GM19468 (cell line): Measurements from ENCODE around the gene ROS1.
"Not testable (repeated sequence)": the region's sequence is repeated elsewhere in the genome, so short reads cannot be mapped to it uniquely, and the experiment has no call there.

Source experiments
- ATAC-seq: cut with Tn5 transposase; IDR thresholded peaks from one replicate; pipeline ENCODE4 v1.9.1; 2021; ENCODE audit warnings: mild to moderate bottlenecking, moderate library complexity, moderate number of reproducible peaks; ENCODE audit not compliant: unreplicated experiment; ENCODE audit errors: extremely low read depth

The ROS1 gene

DNA sequence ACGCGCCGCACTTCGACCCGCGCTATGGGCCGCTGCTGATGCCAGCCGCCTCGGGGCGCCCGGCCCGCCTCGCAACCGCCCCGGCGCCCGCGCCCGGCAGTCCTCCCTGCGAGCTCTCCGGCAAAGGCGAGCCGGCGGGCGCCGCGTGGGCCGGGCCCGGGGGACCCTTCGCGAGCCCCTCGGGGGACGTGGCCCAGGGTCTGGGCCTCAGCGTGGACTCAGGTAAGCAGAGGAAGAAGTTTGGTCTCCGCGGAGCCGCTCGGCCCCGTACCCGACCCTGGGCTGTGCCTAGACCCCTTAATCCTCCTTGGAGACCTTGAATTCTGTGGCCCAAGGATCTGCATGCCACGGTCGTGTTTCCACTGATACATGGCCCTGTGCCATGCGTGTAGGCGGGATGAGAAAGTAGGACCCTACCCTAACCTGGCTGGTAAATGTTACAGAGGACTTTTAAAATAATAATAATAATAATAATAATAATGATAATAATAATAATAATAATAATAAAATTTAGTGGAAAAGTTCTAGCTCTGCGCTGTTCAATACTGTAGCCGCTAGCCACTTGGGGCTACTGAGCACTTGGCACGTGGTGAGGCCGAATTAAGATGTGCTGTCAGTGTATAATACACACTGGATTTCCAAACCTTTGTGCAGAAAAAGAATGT lies 154.8 kb downstream of the ROS1 start:
- no peak for ATAC-seq

DNA sequence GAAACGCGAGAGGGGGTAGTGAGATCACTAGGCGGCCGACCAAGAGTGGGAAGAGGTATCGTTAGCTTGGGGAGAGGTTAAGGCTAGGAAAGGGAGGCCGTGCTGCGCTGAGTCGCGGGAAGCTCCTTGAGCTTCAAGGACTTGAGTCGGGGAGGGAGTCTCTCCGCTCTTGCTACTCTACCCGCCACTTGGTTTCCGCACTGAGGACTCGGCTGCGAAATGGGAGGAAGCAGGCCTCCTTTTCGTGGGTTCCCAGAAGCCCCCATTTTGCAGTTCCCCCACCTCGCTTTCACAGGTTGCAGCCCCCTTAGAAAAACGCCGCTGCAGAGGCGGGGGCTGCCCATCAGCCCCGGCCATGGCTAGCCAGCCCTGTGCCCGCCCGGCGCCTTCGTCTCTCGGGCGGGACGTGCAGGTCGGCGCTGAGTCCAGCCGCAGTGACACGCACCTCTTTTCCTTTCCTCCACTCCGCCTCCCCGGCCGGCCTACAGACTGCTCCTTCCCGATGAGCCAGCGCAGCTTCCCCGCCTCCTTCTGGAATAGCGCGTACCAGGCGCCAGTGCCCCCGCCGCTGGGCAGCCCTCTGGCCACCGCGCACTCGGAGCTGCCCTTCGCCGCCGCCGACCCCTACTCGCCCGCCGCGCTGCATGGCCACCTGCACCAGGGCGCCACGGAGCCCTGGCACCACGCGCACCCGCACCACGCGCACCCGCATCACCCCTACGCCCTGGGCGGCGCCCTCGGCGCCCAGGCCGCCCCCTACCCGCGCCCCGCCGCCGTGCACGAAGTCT lies 155.5 kb downstream of the ROS1 start:
- ATAC-seq: no peak

DNA sequence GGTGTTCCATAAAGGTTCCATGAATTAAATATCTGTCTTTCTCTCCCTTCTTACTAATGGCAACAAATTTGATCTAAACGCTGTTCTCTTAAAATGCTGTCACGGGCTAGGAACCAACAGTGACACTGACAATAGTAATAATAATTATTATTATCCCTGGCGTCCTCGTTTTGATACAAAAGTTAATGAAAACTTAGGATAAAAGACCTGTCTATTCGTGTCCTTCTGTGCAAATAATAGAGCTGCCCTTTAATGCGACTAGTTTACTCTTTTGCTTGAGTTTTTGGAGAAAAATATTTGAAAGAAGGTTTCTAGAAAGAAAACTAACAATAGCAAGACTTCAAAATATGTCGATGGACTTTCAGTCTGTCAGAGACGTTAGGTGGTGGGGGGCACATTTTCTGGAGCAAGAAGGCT lies 156.1 kb downstream of the ROS1 start:
- ATAC-seq: no peak

DNA sequence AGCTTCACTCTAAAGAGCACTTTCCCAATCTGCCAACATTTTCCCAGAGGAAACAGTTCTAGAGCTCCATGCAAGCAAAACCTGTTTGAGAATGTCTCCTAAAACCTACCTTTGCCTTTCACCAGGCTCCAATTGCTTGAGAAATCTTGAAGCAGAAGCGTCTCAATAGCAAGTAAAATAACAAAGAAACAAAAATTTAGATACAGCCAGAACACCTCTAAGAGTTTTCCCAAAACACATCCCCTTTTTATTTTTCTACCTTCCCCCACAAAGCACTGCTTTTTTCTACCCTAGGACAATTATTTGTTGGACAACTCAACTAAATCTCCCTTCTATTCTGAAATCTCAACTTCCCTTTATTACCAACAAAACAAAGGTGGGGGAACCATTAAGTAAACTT lies 156.8 kb downstream of the ROS1 start:
- no peak for ATAC-seq

DNA sequence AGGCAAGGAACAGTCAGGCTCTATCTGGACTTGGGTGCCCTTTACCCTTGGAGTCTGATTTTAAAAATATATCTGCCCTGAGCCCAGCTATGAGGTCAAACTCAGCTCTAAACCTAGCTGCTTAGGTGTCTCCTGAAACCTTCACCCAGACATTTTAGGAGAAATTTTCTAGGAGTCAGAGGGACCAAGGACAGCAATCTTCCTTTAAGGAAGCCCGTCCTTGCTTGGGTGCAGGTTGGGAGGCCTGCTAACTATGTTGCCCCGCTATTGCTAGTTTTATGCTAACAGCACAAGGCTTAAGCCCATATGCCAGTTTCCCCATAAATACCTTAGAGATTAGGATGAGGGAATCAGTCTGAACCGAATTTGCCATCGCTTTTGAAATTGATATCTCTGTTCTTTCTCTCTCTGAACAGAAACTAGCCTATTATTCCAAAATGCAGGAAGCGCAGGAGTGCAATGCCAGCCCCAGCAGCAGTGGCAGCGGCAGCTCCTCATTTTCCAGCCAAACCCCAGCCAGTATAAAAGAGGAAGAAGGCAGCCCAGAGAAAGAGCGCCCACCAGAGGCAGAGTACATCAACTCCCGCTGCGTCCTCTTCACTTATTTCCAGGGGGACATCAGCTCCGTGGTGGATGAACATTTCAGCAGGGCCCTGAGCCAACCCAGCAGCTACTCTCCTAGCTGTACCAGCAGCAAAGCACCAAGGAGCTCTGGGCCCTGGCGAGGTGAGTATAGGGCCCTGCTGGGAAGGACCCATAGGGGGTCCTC lies 157.8 kb downstream of the ROS1 start:
- ATAC-seq: no peak

DNA sequence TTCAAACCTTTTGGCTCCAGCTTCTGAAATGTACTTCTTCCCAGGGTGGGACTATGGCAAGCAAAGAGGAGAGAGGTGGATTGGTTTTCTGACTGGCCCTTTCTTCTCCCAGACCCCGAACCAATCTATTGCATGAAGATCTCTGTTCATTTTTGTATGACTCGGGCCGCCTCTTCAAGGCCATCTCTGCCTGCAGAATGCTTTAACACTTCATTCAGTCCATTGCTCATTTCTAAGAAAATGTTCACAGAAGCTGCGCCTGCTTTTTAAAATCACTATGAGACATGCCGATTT lies 158.7 kb downstream of the ROS1 start:
- ATAC-seq: no peak

DNA sequence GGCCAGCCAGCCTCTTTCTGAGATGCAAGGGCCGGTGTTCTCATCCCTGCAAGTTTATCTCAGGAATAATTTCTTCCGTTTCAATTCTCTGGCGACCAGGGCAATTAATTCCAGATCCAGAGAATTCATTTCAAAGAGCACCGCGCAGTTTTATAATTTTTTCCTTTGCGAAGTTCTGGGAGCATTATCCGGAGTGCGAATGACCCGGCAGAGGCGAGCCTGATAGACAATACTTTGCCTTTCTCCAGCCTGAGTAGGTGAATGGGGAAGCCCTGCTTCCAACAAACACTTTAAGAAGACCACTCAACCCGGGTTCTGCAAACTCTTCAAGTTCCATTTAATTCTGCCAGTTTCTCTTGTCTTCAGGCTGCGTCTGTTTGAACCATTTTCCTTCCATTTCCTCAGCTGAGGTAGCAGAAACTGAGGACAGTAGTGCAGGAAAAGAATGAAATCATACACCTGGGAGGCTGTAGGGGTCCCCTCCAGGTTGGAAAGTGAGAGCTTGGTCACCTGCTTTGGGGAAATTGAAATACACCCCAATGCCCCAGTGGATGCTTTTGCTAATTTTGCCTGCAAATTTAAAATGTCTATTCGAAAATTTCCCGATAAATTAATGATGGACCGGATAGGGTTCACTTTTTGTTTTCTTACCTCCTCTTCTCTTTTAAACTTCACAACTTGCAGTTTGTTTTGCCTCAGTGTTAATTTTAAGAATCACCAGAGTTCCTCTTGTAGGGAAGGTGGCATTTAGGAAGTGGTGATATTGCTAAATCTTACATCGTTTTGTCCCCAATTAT lies 159.3 kb downstream of the ROS1 start:
- ATAC-seq: no peak

DNA sequence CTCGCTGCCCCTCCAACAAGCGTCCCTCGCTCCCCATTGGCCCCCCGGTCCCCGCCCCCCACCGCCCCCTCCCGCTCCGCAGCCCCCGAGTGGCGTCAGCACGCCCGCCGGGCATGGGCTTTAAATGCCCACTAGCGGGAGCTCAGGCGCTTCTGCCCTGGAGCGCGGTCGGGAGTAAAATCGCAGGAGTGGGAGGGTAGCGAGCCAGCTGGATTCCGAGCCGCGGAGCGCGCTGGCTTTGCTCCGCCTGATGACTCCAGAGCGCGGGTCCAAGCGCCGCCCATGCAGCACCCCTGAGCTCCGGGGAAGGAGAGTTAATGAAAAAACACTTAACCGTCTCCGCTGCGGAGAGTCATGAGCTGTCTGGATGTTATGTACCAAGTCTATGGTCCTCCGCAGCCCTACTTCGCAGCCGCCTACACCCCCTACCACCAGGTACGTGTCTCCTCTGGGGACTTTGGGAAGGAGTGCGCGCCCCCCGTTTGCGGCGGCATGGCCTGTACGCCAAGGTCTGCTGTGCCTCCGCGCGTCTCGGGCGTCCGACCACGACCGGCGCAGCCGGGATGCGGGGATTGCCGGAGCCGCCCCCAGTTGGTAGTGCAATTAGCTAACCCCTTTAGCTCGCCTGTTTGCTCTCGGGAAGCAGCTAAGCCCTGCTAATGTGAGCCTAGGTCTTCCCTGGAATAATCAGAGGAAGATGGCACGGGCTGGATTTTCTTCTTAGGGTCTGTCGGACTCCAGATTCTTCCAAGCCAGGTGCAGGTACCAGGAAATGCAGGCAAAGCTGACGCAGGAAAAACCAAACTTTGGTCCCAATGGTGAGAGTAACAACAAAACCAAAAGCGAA lies 160.1 kb downstream of the ROS1 start, which contains the start of gene VGLL2:
Gene VGLL2, plus strand, starts transcription at position 149 of the 847 bp plus-strand sequence. Its CDS starts 206 bp downstream, at position 355.
- ATAC-seq: no peak

DNA sequence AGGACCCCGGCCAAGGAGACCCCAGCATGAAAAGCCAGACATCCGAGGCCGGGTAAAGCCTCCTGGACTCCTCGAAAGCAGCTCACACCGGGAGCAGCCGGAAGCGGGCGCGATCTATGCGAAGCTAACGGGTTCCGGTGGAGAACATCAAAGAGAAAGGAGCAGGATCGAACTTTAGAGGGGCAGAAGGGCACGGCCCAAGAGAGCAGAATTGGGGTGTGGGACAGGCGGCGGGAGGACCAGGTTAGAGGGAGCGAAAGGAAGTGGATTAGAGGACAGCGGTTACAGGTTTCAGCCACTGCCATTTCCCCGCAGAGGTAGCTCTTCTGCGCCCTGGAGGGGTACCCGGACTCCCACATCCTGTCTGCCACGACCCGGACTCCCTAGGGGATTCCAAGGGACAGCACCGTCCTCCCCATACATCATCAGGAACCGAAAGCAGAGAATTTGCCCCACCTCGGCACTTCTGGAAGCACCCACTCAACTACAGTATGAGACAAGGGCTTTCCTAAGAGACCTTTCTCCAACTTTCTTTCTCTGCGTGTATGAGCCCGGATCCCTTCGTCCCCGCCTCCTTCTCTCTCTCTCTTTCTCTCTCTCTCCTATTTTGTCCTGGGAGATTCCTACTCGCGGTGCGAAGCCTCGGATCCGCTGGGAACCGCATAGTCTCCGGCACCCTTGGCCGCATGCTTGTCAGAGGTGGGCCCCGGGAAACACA lies 160.9 kb downstream of the ROS1 start:
- ATAC-seq: no peak

DNA sequence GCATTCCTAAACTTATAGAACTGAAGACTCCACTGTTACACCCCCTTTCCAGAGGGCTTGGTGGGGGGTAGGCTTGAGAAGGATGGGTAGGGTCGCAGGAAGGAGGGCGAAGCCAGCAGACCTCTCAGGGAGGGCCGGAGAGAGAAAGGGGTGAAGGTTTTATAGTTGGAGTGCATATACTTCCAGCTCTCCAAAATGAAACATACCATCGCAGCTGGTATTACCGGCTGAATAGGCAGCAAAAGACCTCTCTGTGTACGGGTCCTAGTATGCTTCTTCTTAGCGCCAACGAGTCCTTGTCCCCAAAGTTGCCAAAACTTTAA lies 161.4 kb downstream of the ROS1 start:
- ATAC-seq: no peak

DNA sequence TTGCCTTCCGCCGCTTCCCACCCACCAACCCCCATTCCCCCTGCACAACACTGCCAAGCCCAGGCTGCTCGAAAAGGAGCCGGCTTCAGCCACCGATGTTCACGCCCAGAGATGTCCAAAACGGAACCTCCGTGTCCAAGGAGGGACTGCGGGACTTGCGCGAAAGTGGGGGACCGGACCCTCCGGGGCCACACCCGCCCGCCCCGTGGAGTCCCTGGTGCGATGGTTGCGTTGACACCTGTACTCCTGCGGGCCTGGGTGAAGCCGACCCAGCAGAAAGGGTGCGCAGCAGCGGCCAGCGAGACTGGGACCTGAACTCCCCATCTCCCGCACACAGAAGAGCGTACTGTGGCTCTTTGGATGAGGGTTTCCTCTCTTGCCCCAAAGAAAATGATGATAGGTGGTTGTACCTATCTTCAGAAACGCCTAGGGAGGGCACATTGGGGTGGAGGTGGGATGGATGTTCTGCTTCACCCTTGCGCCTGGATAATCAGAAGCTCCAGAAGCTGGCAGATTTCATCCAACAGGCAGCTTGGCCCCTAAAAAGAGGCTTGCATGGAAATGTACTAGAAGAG lies 162.3 kb downstream of the ROS1 start:
- ATAC-seq: no peak

DNA sequence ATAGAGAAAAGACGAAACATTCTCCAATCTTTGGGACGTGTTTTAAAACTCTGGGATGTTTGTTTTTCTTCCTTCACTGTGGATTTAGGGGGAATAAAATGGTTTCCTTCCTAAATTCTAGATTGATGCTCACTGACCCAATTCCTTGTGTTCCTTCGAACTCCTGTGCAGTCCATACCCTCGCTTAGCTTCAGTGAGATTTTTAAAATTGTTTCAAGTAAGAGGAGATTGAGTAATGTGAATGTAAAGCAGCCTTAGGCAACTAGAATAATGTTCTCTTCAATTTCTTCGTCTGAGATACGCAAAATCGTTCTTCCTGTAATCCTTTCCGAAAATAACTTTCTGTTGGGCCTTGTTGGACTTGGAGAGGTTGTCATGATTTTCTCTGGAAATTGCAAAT lies 162.9 kb downstream of the ROS1 start:
- ATAC-seq: no peak

DNA sequence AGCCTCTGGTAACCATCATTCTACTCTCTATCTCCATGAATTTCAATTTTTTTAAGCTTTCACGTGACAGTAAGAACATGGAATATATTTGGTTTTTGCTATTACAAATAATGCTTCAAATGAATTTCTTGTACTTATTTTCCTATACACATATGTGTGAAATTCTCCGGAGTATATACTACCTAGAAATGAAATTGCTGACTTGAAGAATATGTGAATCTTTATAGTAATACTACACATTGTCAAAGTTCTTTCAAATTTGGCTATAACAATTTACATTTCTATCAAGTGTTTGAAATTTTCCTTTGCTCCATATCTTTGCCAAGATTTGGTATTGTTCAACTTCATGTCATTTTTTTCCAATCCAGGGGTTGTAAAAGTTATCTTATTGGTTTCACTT lies 172.0 kb downstream of the ROS1 start:
- no peak for ATAC-seq

DNA sequence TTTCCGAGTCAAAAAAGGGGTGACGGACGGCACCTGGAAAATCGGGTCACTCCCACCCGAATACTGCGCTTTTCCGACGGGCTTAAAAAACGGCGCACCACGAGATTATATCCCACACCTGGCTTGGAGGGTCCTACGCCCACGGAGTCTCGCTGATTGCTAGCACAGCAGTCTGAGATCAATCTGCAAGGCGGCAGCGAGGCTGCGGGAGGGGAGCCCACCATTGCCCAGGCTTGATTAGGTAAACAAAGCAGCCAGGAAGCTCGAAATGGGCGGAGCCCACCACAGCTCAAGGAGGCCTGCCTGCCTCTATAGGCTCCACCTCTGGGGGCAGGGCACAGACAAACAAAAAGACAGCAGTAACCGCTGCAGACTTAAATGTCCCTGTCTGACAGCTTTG lies 180.8 kb downstream of the ROS1 start:
- ATAC-seq: not testable (repeated sequence)

DNA sequence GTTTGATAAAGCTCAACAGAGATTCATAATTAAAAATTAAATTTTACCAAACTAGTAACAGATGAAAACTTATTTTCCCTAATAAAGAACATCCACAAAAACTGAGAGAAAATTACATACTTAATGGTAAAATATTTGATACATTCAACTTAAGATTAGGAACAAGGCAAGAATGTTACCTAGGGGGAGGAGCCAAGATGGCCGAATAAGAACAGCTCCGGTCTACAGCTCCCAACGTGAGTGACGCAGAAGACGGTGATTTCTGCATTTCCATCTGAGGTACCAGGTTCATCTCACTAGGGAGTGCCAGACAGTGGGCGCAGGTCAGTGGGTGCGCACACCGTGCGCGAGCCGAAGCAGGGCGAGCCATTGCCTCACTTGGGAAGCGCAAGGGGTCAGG lies 181.2 kb downstream of the ROS1 start:
- ATAC-seq: not testable (repeated sequence)
